H9 (cell line): Measurements from ENCODE around the gene CKB. TPM values are rescaled to one million over a fixed set of nuclear protein-coding genes. Genes with fewer than 3 reads are reported as not detected.

Experiments
- DNase-seq: peaks from one replicate; pipeline ENCODE4 v3.0.0-alpha.2; 2017
- H2AFZ ChIP-seq: one replicate; pipeline ENCODE4 v1.6.1; 2013; ENCODE audit warnings: mild to moderate bottlenecking, low read length, control low read depth, moderate library complexity
- H2AK5ac ChIP-seq: 2 replicates; pipeline ENCODE4 v1.6.1; 2013; ENCODE audit warnings: low read length, control low read depth, mixed read lengths; ENCODE audit not compliant: insufficient read length
- H2BK120ac ChIP-seq: one replicate; pipeline ENCODE4 v1.6.1; 2013; ENCODE audit warnings: low read depth, mild to moderate bottlenecking, low read length, control low read depth, inconsistent platforms; ENCODE audit not compliant: poor library complexity, severe bottlenecking
- H2BK12ac ChIP-seq: 2 replicates; pipeline ENCODE4 v1.6.1; 2013; ENCODE audit warnings: low read length, control low read depth, mixed read lengths, low read depth; ENCODE audit not compliant: insufficient read length
- H2BK15ac ChIP-seq: 2 replicates; pipeline ENCODE4 v1.6.1; 2013; ENCODE audit warnings: low read depth, low read length, control low read depth
- H2BK20ac ChIP-seq: one replicate; pipeline ENCODE4 v1.6.1; 2013; ENCODE audit warnings: low read depth, mild to moderate bottlenecking, low read length, control low read depth, inconsistent platforms; ENCODE audit not compliant: poor library complexity, severe bottlenecking
- H2BK5ac ChIP-seq: 2 replicates; pipeline ENCODE4 v1.6.1; 2013; ENCODE audit warnings: low read length, control low read depth, mixed read lengths; ENCODE audit not compliant: insufficient read length
- H3K14ac ChIP-seq: 2 replicates; pipeline ENCODE4 v1.6.1; 2013; ENCODE audit warnings: low read length, control low read depth; ENCODE audit not compliant: insufficient read depth
- H3K18ac ChIP-seq: 2 replicates; pipeline ENCODE4 v1.6.1; 2013; ENCODE audit warnings: low read depth, mild to moderate bottlenecking, mixed read lengths, low read length, control low read depth; ENCODE audit not compliant: insufficient read length
- H3K23ac ChIP-seq: 2 replicates; pipeline ENCODE4 v1.6.1; 2013; ENCODE audit warnings: low read length, control low read depth, mixed read lengths, low read depth; ENCODE audit not compliant: insufficient read length
- H3K23me2 ChIP-seq: 2 replicates; pipeline ENCODE4 v1.6.1; 2013; ENCODE audit warnings: low read depth, mild to moderate bottlenecking, mixed read lengths, low read length, control low read depth; ENCODE audit not compliant: insufficient read length, poor library complexity, severe bottlenecking
- H3K27ac ChIP-seq: 2 replicates; pipeline ENCODE4 v1.5.1; 2013; ENCODE audit warnings: low read length, control low read depth, mixed read lengths, low read depth; ENCODE audit not compliant: insufficient read length
- H3K27me3 ChIP-seq: 2 replicates; pipeline ENCODE4 v1.6.1; 2013; ENCODE audit warnings: low read length, control low read depth, inconsistent platforms; ENCODE audit not compliant: insufficient read depth
- H3K4ac ChIP-seq: 2 replicates; pipeline ENCODE4 v1.6.1; 2013; ENCODE audit warnings: low read depth, mild to moderate bottlenecking, control low read depth, inconsistent platforms, low read length, moderate library complexity
- H3K4me1 ChIP-seq: 2 replicates; pipeline ENCODE4 v1.6.1; 2013; ENCODE audit warnings: low read length, control low read depth, inconsistent platforms; ENCODE audit not compliant: insufficient read depth
- H3K4me2 ChIP-seq: 2 replicates; pipeline ENCODE4 v1.6.1; 2013; ENCODE audit warnings: low read length, control low read depth, mixed read lengths; ENCODE audit not compliant: insufficient read length, insufficient read depth
- H3K56ac ChIP-seq: 2 replicates; pipeline ENCODE4 v1.6.1; 2013; ENCODE audit warnings: low read depth, mild to moderate bottlenecking, mixed read lengths, low read length, control low read depth; ENCODE audit not compliant: insufficient read length
- H3K79me1 ChIP-seq: 2 replicates; pipeline ENCODE4 v1.6.1; 2013; ENCODE audit warnings: low read depth, mild to moderate bottlenecking, moderate library complexity, low read length, control low read depth, inconsistent platforms; ENCODE audit not compliant: insufficient read depth, poor library complexity, severe bottlenecking
- H3K79me2 ChIP-seq: 2 replicates; pipeline ENCODE4 v1.6.1; 2013; ENCODE audit warnings: low read length, control low read depth, inconsistent platforms; ENCODE audit not compliant: insufficient read depth
- H3K9ac ChIP-seq: 2 replicates; pipeline ENCODE4 v1.6.1; 2013; ENCODE audit warnings: low read length, control low read depth, mixed read lengths; ENCODE audit not compliant: insufficient read length; ENCODE audit errors: extremely low read depth
- H3K9me3 ChIP-seq: one replicate; pipeline ENCODE4 v1.6.1; 2013; ENCODE audit warnings: low read depth, low read length, inconsistent platforms; ENCODE audit not compliant: control insufficient read depth
- H3T11ph ChIP-seq: one replicate; pipeline ENCODE4 v1.6.1; 2013; ENCODE audit warnings: mild to moderate bottlenecking, low read length, control low read depth, inconsistent platforms
- H4K20me1 ChIP-seq: one replicate; pipeline ENCODE4 v1.6.1; 2013; ENCODE audit not compliant: control insufficient read depth, insufficient read length, insufficient read depth
- H4K5ac ChIP-seq: 2 replicates; pipeline ENCODE4 v1.6.1; 2013; ENCODE audit warnings: low read depth, mild to moderate bottlenecking, mixed read lengths, low read length, control low read depth; ENCODE audit not compliant: insufficient read length
- H4K8ac ChIP-seq: replicated peaks from 2 replicates; pipeline ENCODE4 v1.6.1; 2013; ENCODE audit warnings: low read length, control low read depth, mixed read lengths, low read depth; ENCODE audit not compliant: insufficient read length
- H4K91ac ChIP-seq: 2 replicates; pipeline ENCODE4 v1.6.1; 2013; ENCODE audit warnings: low read depth, mild to moderate bottlenecking, moderate library complexity, mixed read lengths, low read length, control low read depth; ENCODE audit not compliant: insufficient read length
- H3K27ac Mint-ChIP-seq, 3 experiments: 2 replicates in 2 of 3; 3 replicates in 1 of 3; pipeline ENCODE4 v1.8.0; 2020 to 2021; ENCODE audit warnings: mixed read lengths in 3 of 3, mild to moderate bottlenecking in 1 of 3, moderate library complexity in 1 of 3
- H3K27me3 Mint-ChIP-seq: 2 replicates; pipeline ENCODE4 v1.8.0; 2021; ENCODE audit warnings: low read depth, mild to moderate bottlenecking, moderate library complexity, mixed read lengths
- H3K36me3 Mint-ChIP-seq, 3 experiments: 2 replicates in 2 of 3; 3 replicates in 1 of 3; pipeline ENCODE4 v1.8.0; 2020 to 2021; ENCODE audit warnings: low read depth in 3 of 3, mixed read lengths in 3 of 3; ENCODE audit not compliant: insufficient read depth in 1 of 3
- H3K4me1 Mint-ChIP-seq, 2 experiments: 2 replicates each; pipeline ENCODE4 v1.8.0; 2020; ENCODE audit warnings: mixed read lengths in 2 of 2
- H3K4me3 Mint-ChIP-seq, 2 experiments: 2 replicates in 1 of 2; 3 replicates in 1 of 2; pipeline ENCODE4 v1.8.0; 2020 to 2021; ENCODE audit warnings: mild to moderate bottlenecking in 2 of 2, mixed read lengths in 2 of 2, moderate library complexity in 1 of 2
- H3K9me3 Mint-ChIP-seq, 2 experiments: 2 replicates in 1 of 2; 3 replicates in 1 of 2; pipeline ENCODE4 v1.8.0; 2020; ENCODE audit warnings: mild to moderate bottlenecking in 2 of 2, mixed read lengths in 2 of 2, moderate library complexity in 1 of 2
- CTCF ChIP-seq: fragments of 200-600 bp; sonication (generic); conservative IDR thresholded peaks from 3 replicates; pipeline ENCODE4 v1.8.0; 2021; ENCODE audit warnings: antibody characterized with exemption, mild to moderate bottlenecking
- WGBS: extraction: QIAGEN DNeasy Blood & Tissue Kit; methylation state at CpG from one replicate; pipeline ENCODE4 v1.1.7; 2013; ENCODE audit warnings: missing lambda C conversion rate, low lambda C conversion rate, mixed read lengths; ENCODE audit not compliant: insufficient read length; ENCODE audit errors: extremely low coverage; 5-methylcytosine and 5-hydroxymethylcytosine counted together
- total RNA-seq: library from RNA; stranded (reverse); gene quantifications from 2 replicates; pipeline ENCODE4 v1.2.1, GENCODE V29; 2021

CKB gene
- total RNA-seq, 1 experiment from 2014 or later = 517 TPM

GRCh38 chr14:103559766-103560165 is 37.1 kb upstream of the CKB start:
- peaks cover 19 to 32% (median 24%) of the 10 kb centered on the region in 3 experiments for H3K36me3 Mint-ChIP-seq
- H2BK15ac ChIP-seq = no peak overlapping the region
- H3K27me3 Mint-ChIP-seq = no peaks in the 10 kb centered on the region
- no peak overlapping the region for H3K56ac ChIP-seq
- H3K14ac ChIP-seq = no peak overlapping the region
- H3K4me1 Mint-ChIP-seq = peaks cover 21 to 23% of the 10 kb centered on the region in 2 experiments
- H3K23me2 ChIP-seq = peaks cover 13% of the 10 kb centered on the region
- H2AFZ ChIP-seq = no peak overlapping the region
- H3K79me2 ChIP-seq = peaks cover 23% of the 10 kb centered on the region; the same call in 1 of the 2 replicates
- no peak overlapping the region; a peak in 1 of 5 replicates for H3K4me3 Mint-ChIP-seq
- H4K91ac ChIP-seq = no peak overlapping the region
- no peaks in the 10 kb centered on the region for H3K9me3 ChIP-seq
- WGBS = no CpG with 5 or more reads among the region's 9 CpGs
- H3K4me2 ChIP-seq = no peak overlapping the region
- no peak overlapping the region for H4K5ac ChIP-seq
- H3T11ph ChIP-seq = no peak overlapping the region
- H3K9me3 Mint-ChIP-seq = no peaks in the 10 kb centered on the region
- H3K79me1 ChIP-seq = peaks cover 10% of the 10 kb centered on the region
- H3K27ac ChIP-seq = no peak overlapping the region
- H3K23ac ChIP-seq = no peak overlapping the region
- DNase-seq = no peak
- no peak overlapping the region; a peak in 1 of 7 replicates for H3K27ac Mint-ChIP-seq
- TF ChIP-seq CTCF = no peak
- H2AK5ac ChIP-seq = no peak overlapping the region
- no peak overlapping the region for H3K9ac ChIP-seq
- H3K4me1 ChIP-seq = no peaks in the 10 kb centered on the region
- H3K27me3 ChIP-seq = no peaks in the 10 kb centered on the region
- no peak overlapping the region for H2BK5ac ChIP-seq
- H2BK12ac ChIP-seq = no peak overlapping the region
- no peak overlapping the region for H3K4ac ChIP-seq
- no peak overlapping the region for H2BK20ac ChIP-seq
- no peak overlapping the region for H2BK120ac ChIP-seq
- no peaks in the 10 kb centered on the region for H4K20me1 ChIP-seq
- H4K8ac ChIP-seq = no peak overlapping the region
- H3K18ac ChIP-seq = no peak overlapping the region
